ENCODE results near the gene DEPDC7.

DNA sequence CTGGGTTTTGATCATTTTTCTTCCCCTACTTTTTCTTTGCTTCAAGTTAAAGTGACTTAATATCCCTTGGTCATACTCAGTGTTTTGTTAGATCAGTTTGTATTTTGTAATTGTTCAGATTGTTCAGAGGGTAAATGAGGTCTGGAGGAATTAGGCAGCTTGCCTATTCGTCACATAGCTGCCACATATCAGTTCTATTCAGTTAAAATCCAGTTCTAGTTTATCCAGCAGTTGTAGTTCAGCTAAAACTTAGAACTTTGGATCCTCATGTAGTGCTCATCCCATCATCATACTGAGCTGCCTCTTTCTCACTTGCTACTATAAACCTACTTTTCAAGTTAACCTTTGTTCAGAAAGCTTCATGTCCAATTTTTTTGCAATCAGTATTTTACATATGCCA is 47.1 kb upstream of the DEPDC7 start:
- TF ChIP-seq, protein P1, sequence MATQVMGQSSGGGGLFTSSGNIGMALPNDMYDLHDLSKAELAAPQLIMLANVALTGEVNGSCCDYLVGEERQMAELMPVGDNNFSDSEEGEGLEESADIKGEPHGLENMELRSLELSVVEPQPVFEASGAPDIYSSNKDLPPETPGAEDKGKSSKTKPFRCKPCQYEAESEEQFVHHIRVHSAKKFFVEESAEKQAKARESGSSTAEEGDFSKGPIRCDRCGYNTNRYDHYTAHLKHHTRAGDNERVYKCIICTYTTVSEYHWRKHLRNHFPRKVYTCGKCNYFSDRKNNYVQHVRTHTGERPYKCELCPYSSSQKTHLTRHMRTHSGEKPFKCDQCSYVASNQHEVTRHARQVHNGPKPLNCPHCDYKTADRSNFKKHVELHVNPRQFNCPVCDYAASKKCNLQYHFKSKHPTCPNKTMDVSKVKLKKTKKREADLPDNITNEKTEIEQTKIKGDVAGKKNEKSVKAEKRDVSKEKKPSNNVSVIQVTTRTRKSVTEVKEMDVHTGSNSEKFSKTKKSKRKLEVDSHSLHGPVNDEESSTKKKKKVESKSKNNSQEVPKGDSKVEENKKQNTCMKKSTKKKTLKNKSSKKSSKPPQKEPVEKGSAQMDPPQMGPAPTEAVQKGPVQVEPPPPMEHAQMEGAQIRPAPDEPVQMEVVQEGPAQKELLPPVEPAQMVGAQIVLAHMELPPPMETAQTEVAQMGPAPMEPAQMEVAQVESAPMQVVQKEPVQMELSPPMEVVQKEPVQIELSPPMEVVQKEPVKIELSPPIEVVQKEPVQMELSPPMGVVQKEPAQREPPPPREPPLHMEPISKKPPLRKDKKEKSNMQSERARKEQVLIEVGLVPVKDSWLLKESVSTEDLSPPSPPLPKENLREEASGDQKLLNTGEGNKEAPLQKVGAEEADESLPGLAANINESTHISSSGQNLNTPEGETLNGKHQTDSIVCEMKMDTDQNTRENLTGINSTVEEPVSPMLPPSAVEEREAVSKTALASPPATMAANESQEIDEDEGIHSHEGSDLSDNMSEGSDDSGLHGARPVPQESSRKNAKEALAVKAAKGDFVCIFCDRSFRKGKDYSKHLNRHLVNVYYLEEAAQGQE (IDR thresholded peaks at IDR 0.05; ENCODE audit: insufficient read depth in 1 of 2, low read depth in 2 of 2, low read length in 2 of 2), result no peak
- TF ChIP-seq TAF1 (IDR thresholded peaks at IDR 0.05; ENCODE audit: borderline replicate concordance, insufficient read depth, low read length) (no peak), POLR2AphosphoS5 (IDR thresholded peaks at IDR 0.05; ENCODE audit: low read depth, low read length) (no peak), SIN3A (IDR thresholded peaks at IDR 0.05; ENCODE audit: borderline replicate concordance, insufficient read depth, low read length) (no peak), FOXP2 (optimal IDR thresholded peaks at IDR 0.05; ENCODE audit: borderline replicate concordance, extremely low read depth, extremely low read length, insufficient read depth) (no peak)
